ENCODE measurements around the gene TAF1B.

DNA sequence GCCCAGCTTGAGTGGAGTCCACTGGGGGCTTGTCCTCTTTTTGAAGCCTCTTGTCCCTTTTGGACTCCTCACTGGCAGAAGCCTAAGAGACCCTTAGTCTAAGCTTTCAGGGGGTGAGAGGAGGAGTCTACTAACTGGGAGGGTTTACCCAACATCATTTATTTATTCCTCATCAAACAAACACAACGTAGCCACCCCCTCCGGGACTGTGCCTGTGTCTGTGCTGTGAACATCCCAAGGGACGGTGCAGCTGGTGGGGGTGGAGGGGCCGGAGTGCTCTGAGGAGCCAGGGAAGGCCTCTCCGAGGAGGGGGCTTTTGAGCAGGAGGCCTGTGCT lies 42.7 kb upstream of the TAF1B start:
- TF ChIP-seq, protein P1, sequence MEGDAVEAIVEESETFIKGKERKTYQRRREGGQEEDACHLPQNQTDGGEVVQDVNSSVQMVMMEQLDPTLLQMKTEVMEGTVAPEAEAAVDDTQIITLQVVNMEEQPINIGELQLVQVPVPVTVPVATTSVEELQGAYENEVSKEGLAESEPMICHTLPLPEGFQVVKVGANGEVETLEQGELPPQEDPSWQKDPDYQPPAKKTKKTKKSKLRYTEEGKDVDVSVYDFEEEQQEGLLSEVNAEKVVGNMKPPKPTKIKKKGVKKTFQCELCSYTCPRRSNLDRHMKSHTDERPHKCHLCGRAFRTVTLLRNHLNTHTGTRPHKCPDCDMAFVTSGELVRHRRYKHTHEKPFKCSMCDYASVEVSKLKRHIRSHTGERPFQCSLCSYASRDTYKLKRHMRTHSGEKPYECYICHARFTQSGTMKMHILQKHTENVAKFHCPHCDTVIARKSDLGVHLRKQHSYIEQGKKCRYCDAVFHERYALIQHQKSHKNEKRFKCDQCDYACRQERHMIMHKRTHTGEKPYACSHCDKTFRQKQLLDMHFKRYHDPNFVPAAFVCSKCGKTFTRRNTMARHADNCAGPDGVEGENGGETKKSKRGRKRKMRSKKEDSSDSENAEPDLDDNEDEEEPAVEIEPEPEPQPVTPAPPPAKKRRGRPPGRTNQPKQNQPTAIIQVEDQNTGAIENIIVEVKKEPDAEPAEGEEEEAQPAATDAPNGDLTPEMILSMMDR (IDR thresholded peaks at IDR 0.05; ENCODE audit: low read length): no peak
- no peak for TF ChIP-seq EZH2 (IDR thresholded peaks at IDR 0.05; ENCODE audit: borderline replicate concordance, low read length)

Data from OCI-LY1 (cell line).